Glutamatergic neuron (in vitro differentiated cells): Measurements from ENCODE around the gene ABHD2. TPM values are rescaled to one million over a fixed set of nuclear protein-coding genes. Genes with fewer than 3 reads are reported as not detected.

Experiments used
- DNase-seq: peaks from one replicate; pipeline ENCODE4 v3.0.0; 2022
- H3K27ac Mint-ChIP-seq: one replicate; pipeline ENCODE4 v1.8.0; 2020; ENCODE audit warnings: mild to moderate bottlenecking, mixed read lengths, inconsistent platforms; ENCODE audit not compliant: unreplicated experiment
- H3K27me3 Mint-ChIP-seq: one replicate; pipeline ENCODE4 v1.8.0; 2020; ENCODE audit warnings: mild to moderate bottlenecking, moderate library complexity, mixed read lengths, inconsistent platforms; ENCODE audit not compliant: unreplicated experiment
- H3K36me3 Mint-ChIP-seq: one replicate; pipeline ENCODE4 v1.8.0; 2020; ENCODE audit warnings: mild to moderate bottlenecking, mixed read lengths, inconsistent platforms; ENCODE audit not compliant: unreplicated experiment
- H3K4me1 Mint-ChIP-seq: one replicate; pipeline ENCODE4 v1.8.0; 2020; ENCODE audit warnings: mild to moderate bottlenecking, low read depth, mixed read lengths, inconsistent platforms; ENCODE audit not compliant: unreplicated experiment
- H3K4me3 Mint-ChIP-seq: one replicate; pipeline ENCODE4 v1.8.0; 2020; ENCODE audit warnings: mild to moderate bottlenecking, mixed read lengths, inconsistent platforms; ENCODE audit not compliant: unreplicated experiment
- H3K9me3 Mint-ChIP-seq: one replicate; pipeline ENCODE4 v1.8.0; 2020; ENCODE audit warnings: mild to moderate bottlenecking, moderate library complexity, mixed read lengths, inconsistent platforms; ENCODE audit not compliant: unreplicated experiment
- total RNA-seq: library from RNA; stranded (reverse); fragmentation: NEBNext Ultra II Directional; extraction: Animal tissue kit (Norgen Biotek cat#: 25700); gene quantifications from one replicate; pipeline ENCODE4 v1.2.1, GENCODE V29; 2021; ENCODE audit not compliant: unreplicated experiment
- TF ChIP-seq, protein P1 (sequence below): fragments of 200-600 bp; sonication (generic); IDR thresholded peaks from one replicate; pipeline ENCODE4 v1.5.0; 2021; ENCODE audit not compliant: partially characterized antibody, unreplicated experiment

The ABHD2 gene
- total RNA-seq, 1 donor from 2014 or later = 101 TPM

DNA sequence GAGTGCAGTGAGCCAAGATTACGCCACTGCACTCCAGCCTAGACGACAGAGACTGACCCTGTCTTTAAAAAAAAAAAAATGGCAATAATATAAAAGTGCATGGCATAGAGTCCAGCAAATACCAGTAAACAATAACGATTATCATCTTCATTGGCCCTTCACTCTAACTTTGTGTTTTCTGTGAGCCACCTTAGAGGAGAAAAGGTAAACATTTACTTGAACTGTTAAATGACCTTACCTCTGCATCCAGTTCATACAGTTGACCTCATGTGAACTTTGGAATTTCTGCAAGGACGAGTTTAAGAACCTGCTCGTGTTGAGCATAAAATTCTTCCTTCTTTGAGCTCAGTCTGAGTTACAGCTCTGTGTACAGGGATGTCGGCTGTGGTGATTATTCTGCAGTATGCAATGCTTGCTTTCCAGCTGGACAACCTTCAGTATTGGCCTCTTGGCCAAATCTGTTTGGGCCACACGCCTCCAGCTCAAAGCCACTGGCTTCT, 76.5 kb downstream of the ABHD2 start:
- H3K36me3 Mint-ChIP-seq = no peaks in the 10 kb centered on the region
- H3K4me3 Mint-ChIP-seq = no peak overlapping the region
- no peak for DNase-seq
- peaks cover 3% of the 10 kb centered on the region for H3K4me1 Mint-ChIP-seq
- no peaks in the 10 kb centered on the region for H3K9me3 Mint-ChIP-seq
- H3K27ac Mint-ChIP-seq = no peak overlapping the region
- TF ChIP-seq, protein P1, sequence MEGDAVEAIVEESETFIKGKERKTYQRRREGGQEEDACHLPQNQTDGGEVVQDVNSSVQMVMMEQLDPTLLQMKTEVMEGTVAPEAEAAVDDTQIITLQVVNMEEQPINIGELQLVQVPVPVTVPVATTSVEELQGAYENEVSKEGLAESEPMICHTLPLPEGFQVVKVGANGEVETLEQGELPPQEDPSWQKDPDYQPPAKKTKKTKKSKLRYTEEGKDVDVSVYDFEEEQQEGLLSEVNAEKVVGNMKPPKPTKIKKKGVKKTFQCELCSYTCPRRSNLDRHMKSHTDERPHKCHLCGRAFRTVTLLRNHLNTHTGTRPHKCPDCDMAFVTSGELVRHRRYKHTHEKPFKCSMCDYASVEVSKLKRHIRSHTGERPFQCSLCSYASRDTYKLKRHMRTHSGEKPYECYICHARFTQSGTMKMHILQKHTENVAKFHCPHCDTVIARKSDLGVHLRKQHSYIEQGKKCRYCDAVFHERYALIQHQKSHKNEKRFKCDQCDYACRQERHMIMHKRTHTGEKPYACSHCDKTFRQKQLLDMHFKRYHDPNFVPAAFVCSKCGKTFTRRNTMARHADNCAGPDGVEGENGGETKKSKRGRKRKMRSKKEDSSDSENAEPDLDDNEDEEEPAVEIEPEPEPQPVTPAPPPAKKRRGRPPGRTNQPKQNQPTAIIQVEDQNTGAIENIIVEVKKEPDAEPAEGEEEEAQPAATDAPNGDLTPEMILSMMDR = no peak
- H3K27me3 Mint-ChIP-seq = peaks cover 2% of the 10 kb centered on the region

DNA sequence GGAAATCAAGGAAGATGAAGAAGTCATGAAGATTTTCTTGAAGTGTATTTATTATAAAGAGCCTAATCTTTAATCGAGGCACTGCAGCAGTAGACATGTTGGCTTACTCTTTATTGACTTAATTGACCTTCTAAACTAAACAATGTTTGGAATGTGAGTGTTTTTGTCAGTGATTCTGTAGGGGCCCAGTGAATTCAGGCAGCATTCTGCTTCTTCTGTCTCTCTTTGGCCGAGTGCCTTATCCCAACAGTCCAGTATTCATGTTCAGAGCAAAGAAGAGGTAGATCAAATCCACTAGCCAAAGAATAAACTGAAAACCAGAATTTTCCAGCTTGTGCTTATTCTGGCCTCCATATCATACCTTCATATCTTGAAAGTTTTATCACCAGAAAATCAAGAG, 77.4 kb downstream of the ABHD2 start:
- no peak overlapping the region for H3K4me3 Mint-ChIP-seq
- no peak overlapping the region for H3K27ac Mint-ChIP-seq

DNA sequence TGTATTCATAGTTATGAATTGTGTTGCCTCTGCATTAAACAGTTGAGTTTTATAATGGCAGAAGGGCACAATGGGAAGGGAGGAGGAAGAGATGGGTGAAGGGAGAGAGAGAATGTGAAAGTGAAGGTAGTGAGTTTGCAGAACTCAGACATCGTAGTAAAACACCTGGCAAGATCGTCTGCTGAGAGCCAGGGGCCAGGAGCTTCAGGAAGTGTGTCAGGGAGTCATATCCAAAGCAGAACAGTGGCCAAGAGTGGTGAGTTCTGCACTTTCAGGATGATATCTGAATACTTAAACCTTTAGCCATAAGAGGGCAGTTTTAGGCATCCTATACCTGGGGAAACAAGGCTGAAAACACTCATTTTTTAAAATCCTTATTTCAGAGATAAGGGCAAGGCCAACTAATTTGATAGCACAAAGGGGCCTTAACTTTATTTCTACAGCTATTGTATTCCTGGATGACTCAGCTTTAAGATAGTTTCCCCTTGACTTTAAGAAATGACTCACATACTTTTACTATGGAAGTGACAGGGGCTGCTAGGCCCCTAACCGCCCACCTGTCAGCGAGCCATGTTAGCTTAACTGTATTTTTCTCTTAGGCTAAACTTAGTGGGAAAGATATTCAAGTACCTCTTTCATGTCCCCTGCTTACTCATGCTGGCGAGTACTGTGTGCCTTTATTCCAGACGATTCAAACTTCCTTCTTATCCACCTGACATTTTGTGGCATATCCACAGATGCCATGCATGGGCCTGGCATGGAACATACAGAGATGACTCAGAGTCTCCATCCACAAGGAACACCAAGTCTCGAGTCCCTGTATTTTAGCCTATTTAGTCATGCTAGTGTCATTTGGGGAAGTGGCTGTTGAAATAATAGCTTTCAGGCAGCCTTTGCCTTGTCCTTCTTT, 79.3 kb downstream of the ABHD2 start:
- Mint-ChIP-seq H3K36me3 (no peaks in the 10 kb centered on the region), H3K4me3 (no peak overlapping the region), H3K4me1 (peaks cover 3% of the 10 kb centered on the region), H3K27ac (no peak overlapping the region), H3K9me3 (no peaks in the 10 kb centered on the region), H3K27me3 (peaks cover 2% of the 10 kb centered on the region)
- TF ChIP-seq, protein P1 = no peak
- DNase-seq = no peak

More for the DNA sequence above, 77.4 kb downstream of the ABHD2 start:
- Mint-ChIP-seq H3K4me1 (peaks cover 3% of the 10 kb centered on the region), H3K9me3 (no peaks in the 10 kb centered on the region), H3K36me3 (no peaks in the 10 kb centered on the region), H3K27me3 (peaks cover 2% of the 10 kb centered on the region)
- TF ChIP-seq, protein P1 = no peak
- DNase-seq = no peak

DNA sequence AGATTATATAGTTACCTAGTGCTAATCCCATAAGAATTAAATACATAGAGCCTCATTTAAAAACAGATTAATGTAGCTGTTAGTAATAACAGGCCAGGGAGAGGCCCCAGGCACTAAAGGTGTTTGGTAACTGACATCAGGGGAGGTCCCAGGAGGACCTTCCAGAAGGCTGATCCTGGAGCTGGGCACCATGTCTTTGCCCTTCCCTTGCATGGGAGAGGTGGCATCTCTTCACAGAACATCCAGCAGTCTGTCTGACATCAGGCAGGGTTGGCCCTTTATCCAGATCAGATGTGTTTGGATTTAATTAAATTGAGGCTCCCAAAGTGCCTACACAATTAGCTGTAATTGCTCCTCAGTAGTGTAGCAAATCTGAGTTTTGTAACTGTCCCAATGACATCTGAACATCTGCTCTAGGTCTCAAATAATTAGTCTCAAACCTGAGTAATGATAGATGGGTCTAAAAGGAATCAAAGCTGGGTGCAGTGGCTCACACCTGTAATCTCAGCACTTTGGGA, 80.1 kb downstream of the ABHD2 start:
- peaks cover under 1% of the 10 kb centered on the region for H3K4me1 Mint-ChIP-seq
- no peaks in the 10 kb centered on the region for H3K36me3 Mint-ChIP-seq
- no peak overlapping the region for H3K27ac Mint-ChIP-seq
- no peak overlapping the region for H3K4me3 Mint-ChIP-seq
- H3K27me3 Mint-ChIP-seq = peaks cover 2% of the 10 kb centered on the region
- H3K9me3 Mint-ChIP-seq = no peaks in the 10 kb centered on the region
- TF ChIP-seq, protein P1 = no peak
- no peak for DNase-seq

DNA sequence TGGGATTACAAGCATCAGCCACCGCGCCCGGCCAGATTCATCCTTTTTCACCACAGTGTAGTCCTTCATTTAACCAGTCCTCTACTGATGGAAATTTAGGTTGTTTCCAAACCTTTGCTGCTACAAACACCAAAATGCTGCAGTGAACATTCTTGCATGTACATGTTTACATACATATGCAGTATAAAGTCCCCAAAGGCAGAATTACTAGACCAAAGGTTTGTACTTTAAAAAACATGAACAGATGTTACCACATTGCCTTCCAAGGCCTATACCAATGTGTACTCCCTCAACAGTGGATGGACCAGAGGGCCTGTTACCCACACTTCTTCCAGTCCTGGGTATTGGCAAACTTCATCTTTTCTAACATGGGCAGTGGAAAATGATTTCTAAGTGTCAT, 82.1 kb downstream of the ABHD2 start:
- Mint-ChIP-seq H3K4me3 (no peak overlapping the region), H3K27ac (no peak overlapping the region), H3K36me3 (no peaks in the 10 kb centered on the region), H3K4me1 (peaks cover 6% of the 10 kb centered on the region), H3K9me3 (no peaks in the 10 kb centered on the region), H3K27me3 (peaks cover 2% of the 10 kb centered on the region)
- TF ChIP-seq, protein P1 = no peak
- no peak for DNase-seq
